Upper lobe of left lung (tissue), 6 donors: Measurements from ENCODE around the gene GJB6. TPM values are rescaled to one million over a fixed set of nuclear protein-coding genes. Genes with fewer than 3 reads are reported as not detected.

Experiments used
- ATAC-seq, 2 donors: fragments of 200-7000 bp; cut with Tn5 transposase; one replicate each; pipeline ENCODE4 v1.9.1; 2022; ENCODE audit warnings: mild to moderate bottlenecking in 2 of 2, moderate library complexity in 2 of 2; ENCODE audit not compliant: low FRiP score in 2 of 2
- DNase-seq, 2 donors: peaks; one replicate each; pipeline ENCODE4 v3.0.0-alpha.2; 2019 to 2020
- H3K27ac ChIP-seq, 4 donors: fragments of 200-600 bp; sonication (generic); one replicate each; pipeline ENCODE4 v1.5.1; 2016 to 2019
- H3K27me3 ChIP-seq, 4 donors: fragments of 200-600 bp; sonication (generic); one replicate each; pipeline ENCODE4 v1.5.1; 2017 to 2019
- H3K36me3 ChIP-seq, 4 donors: fragments of 200-600 bp; sonication (generic); one replicate each; pipeline ENCODE4 v1.5.1; 2016 to 2019
- H3K4me1 ChIP-seq, 4 donors: fragments of 200-600 bp; sonication (generic); one replicate each; pipeline ENCODE4 v1.5.1; 2018 to 2019
- H3K4me3 ChIP-seq, 4 donors: fragments of 200-600 bp; sonication (generic); one replicate each; pipeline ENCODE4 v1.5.1; 2017 to 2019; ENCODE audit warnings: mild to moderate bottlenecking in 2 of 4, moderate library complexity in 1 of 4
- H3K9me3 ChIP-seq, 4 donors: fragments of 200-600 bp; sonication (generic); one replicate each; pipeline ENCODE4 v1.5.1; 2018 to 2019
- EP300 ChIP-seq, 4 donors: sonication (generic); formaldehyde crosslinking; IDR thresholded peaks; one replicate each; pipeline ENCODE4 v1.5.1; 2017; ENCODE audit warnings: antibody characterized with exemption in 4 of 4, control low read depth in 2 of 4
- POLR2A ChIP-seq, 4 donors: fragments of 450-650 bp; IDR thresholded peaks; one replicate each; pipeline ENCODE4 v1.5.1; 2016 to 2017; ENCODE audit warnings: antibody characterized with exemption in 4 of 4, mild to moderate bottlenecking in 2 of 4
- POLR2AphosphoS5 ChIP-seq, 2 donors: sonication (generic); formaldehyde crosslinking; IDR thresholded peaks; one replicate each; pipeline ENCODE4 v1.5.1; 2017; ENCODE audit warnings: antibody characterized with exemption in 2 of 2
- WGBS, 2 donors: methylation state at CpG; one replicate each; pipeline ENCODE4 v1.1.5; 2017 to 2018; 5-methylcytosine and 5-hydroxymethylcytosine counted together
- total RNA-seq, 6 donors: library from RNA; depleted of rRNA in 4 of 6; stranded (reverse); fragments of >200 nt in 4 of 6; gene quantifications; one replicate each; pipeline versions ENCODE4 v1.1.0 to v1.2.1, GENCODE V29; 2016 to 2021
- TF ChIP-seq, protein P1 (sequence below), 6 experiments: fragments of 450-650 bp in 4 of 6; fragments of 200-600 bp in 2 of 6; sonication (generic) in 2 of 6; IDR thresholded peaks; one replicate each; pipeline ENCODE4 v1.5.1; 2016 to 2019; ENCODE audit warnings: antibody characterized with exemption in 6 of 6
- donor health status: DM: no; HTN: no; CAD: no; lungs with moderate emphysema.
- donor health status: DM: no; HTN: yes; CAD: no; lungs with severe emphysema.

GJB6 gene
- total RNA-seq, 6 donors from 2014 or later, result not detected

DNA sequence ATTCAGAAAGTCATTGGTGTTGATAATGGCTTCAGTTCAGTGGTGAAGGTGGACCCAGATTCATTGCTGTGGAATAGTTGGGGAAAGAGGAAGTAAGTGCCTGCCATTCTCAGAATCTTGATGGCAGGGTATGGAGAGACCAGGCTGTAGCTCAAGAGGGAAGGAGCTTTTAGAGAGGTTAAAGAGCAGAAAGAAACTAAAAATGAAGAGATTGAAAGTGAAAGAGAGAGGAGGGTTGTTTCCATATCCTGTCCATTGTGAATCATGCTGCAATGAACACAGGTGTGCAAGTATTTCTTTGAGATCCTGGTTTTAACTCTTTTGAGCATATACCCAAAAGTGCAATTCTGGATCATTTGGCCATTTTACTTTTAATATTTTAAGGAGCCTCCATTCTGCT lies 12.5 kb downstream of the GJB6 start:
- Histone ChIP-seq H3K27ac (no peak overlapping the region), H3K9me3 (no peaks in the 10 kb centered on the region), H3K36me3 (no peaks in the 10 kb centered on the region), H3K4me3 (no peak overlapping the region), H3K27me3 (no peaks in the 10 kb centered on the region), H3K4me1 (no peaks in the 10 kb centered on the region)
- TF ChIP-seq EP300 (IDR thresholded peaks at IDR 0.05), result no peak
- no peak for TF ChIP-seq POLR2A (IDR thresholded peaks at IDR 0.05)
- no peak for TF ChIP-seq POLR2AphosphoS5 (IDR thresholded peaks at IDR 0.05)
- TF ChIP-seq, protein P1, sequence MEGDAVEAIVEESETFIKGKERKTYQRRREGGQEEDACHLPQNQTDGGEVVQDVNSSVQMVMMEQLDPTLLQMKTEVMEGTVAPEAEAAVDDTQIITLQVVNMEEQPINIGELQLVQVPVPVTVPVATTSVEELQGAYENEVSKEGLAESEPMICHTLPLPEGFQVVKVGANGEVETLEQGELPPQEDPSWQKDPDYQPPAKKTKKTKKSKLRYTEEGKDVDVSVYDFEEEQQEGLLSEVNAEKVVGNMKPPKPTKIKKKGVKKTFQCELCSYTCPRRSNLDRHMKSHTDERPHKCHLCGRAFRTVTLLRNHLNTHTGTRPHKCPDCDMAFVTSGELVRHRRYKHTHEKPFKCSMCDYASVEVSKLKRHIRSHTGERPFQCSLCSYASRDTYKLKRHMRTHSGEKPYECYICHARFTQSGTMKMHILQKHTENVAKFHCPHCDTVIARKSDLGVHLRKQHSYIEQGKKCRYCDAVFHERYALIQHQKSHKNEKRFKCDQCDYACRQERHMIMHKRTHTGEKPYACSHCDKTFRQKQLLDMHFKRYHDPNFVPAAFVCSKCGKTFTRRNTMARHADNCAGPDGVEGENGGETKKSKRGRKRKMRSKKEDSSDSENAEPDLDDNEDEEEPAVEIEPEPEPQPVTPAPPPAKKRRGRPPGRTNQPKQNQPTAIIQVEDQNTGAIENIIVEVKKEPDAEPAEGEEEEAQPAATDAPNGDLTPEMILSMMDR (IDR thresholded peaks at IDR 0.05), result no peak
- no peak for ATAC-seq
- DNase-seq, result no peak

- Histone ChIP-seq H3K9me3 (peaks cover 0 to 5% (median 0%) of the 10 kb centered on the region in 4 donors), H3K4me3 (no peak overlapping the region), H3K36me3 (no peaks in the 10 kb centered on the region), H3K27me3 (no peaks in the 10 kb centered on the region), H3K27ac (no peak overlapping the region), H3K4me1 (no peaks in the 10 kb centered on the region)
- WGBS, 2 donors, result 46 to 62% methylated on average over 3 of the region's 3 CpGs
- ATAC-seq, result no peak
- no peak for DNase-seq
- TF ChIP-seq POLR2A (IDR thresholded peaks at IDR 0.05) (no peak), EP300 (IDR thresholded peaks at IDR 0.05) (no peak), POLR2AphosphoS5 (IDR thresholded peaks at IDR 0.05) (no peak)
- TF ChIP-seq, protein P1 (IDR thresholded peaks at IDR 0.05), result no peak
These were observed 15.0 kb downstream of the GJB6 start for GRCh38 chr13:20217168-20217567.

GRCh38 chr13:20209948-20210347 lies 22.2 kb downstream of the GJB6 start:
- ATAC-seq, result no peak
- WGBS, 2 donors, result 62 to 71% methylated on average over 1 of the region's 1 CpG
- Histone ChIP-seq H3K36me3 (no peaks in the 10 kb centered on the region), H3K9me3 (peaks cover 0 to 5% (median 0%) of the 10 kb centered on the region in 4 donors), H3K27ac (no peak overlapping the region), H3K4me1 (no peaks in the 10 kb centered on the region), H3K27me3 (no peaks in the 10 kb centered on the region), H3K4me3 (no peak overlapping the region)
- DNase-seq, result no peak
- TF ChIP-seq POLR2A (IDR thresholded peaks at IDR 0.05), result no peak
- TF ChIP-seq, protein P1 (IDR thresholded peaks at IDR 0.05), result no peak
- no peak for TF ChIP-seq EP300 (IDR thresholded peaks at IDR 0.05)
- no peak for TF ChIP-seq POLR2AphosphoS5 (IDR thresholded peaks at IDR 0.05)

DNA sequence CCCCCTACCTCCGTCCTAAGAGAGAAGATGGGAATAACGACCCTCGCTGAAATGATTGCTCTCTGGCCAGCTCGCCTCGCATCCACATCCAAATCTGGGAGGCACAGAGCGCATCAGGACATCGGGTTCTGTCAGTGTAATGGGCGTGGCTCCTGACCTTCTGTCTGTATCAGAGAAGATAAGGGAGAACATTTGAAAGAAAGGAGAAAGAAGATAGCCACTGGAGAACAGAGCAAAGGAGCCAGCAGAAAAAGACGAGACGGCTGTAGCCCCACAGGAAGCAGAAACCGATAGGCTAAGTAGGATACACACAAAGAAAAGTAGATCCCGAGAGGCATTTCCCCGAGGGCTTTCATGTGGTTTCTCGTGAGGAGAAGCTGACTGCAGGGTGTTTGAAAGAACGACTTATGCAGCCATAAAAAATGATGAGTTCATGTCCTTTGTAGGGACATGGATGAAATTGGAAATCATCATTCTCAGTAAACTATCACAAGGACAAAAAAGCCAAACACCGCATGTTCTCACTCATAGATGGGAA lies 25.4 kb downstream of the GJB6 start:
- ATAC-seq (no peak), DNase-seq (no peak)
- Histone ChIP-seq H3K4me3 (no peak overlapping the region), H3K27me3 (no peaks in the 10 kb centered on the region), H3K4me1 (no peaks in the 10 kb centered on the region), H3K9me3 (no peaks in the 10 kb centered on the region), H3K36me3 (no peaks in the 10 kb centered on the region), H3K27ac (no peak overlapping the region)
- WGBS, 2 donors, result 75 to 76% methylated on average over 16 of the region's 16 CpGs
- no peak for TF ChIP-seq EP300 (IDR thresholded peaks at IDR 0.05)
- no peak for TF ChIP-seq POLR2AphosphoS5 (IDR thresholded peaks at IDR 0.05)
- TF ChIP-seq, protein P1 (IDR thresholded peaks at IDR 0.05), result no peak
- no peak for TF ChIP-seq POLR2A (IDR thresholded peaks at IDR 0.05)

DNA sequence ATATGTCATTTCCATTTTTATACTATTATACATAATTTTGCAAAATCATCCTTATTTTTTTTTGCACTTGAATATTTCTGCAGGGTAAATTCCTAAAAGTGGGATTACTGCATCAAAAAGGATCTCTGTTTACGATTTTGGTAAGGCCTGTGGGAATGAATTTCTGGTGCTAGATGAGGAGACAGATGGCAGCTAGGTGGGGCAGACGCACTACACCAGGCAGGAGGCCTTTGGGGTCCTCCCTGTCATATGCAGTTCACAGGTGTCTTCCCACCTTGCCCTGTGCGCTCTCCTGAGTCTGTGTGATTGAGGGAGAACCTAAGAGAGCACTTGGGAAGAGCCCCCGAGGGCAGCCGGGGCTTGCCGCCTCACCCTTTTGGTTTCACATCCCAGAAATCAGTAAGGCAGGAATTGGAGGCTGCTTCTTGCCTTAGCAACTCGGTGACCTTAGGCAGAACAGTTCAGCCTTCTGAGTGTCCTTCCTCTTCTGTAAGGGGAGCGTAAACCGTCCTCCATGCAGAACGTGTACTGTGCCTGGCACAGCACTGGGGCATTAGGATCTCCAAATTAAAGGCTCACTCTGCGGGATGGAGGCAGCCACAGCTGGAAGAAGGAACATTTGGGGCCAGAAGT lies 25.9 kb downstream of the GJB6 start:
- no peaks in the 10 kb centered on the region for H3K4me1 ChIP-seq
- H3K27ac ChIP-seq, result no peak overlapping the region
- no peak overlapping the region for H3K4me3 ChIP-seq
- TF ChIP-seq EP300 (IDR thresholded peaks at IDR 0.05) (no peak), POLR2AphosphoS5 (IDR thresholded peaks at IDR 0.05) (no peak), POLR2A (IDR thresholded peaks at IDR 0.05) (no peak)
- TF ChIP-seq, protein P1 (IDR thresholded peaks at IDR 0.05), result no peak
- no peaks in the 10 kb centered on the region for H3K27me3 ChIP-seq
- ATAC-seq (peak in 1 of 2 donors; percentile 53), DNase-seq (no peak)
- WGBS, 2 donors, result 70 to 81% methylated on average over 11 of the region's 11 CpGs
- no peaks in the 10 kb centered on the region for H3K9me3 ChIP-seq
- H3K36me3 ChIP-seq, result no peaks in the 10 kb centered on the region
